Kidney capillary endothelial cell (primary cell): ENCODE measurements around the gene TPSG1.
"Not testable (repeated sequence)": the region's sequence is repeated elsewhere in the genome, so short reads cannot be mapped to it uniquely, and the experiment has no call there.

ENCODE experiments used
- DNase-seq: peaks from one replicate; pipeline ENCODE4 v3.0.0-alpha.2; 2018; ENCODE audit warnings: low spot score

TPSG1 gene

DNA sequence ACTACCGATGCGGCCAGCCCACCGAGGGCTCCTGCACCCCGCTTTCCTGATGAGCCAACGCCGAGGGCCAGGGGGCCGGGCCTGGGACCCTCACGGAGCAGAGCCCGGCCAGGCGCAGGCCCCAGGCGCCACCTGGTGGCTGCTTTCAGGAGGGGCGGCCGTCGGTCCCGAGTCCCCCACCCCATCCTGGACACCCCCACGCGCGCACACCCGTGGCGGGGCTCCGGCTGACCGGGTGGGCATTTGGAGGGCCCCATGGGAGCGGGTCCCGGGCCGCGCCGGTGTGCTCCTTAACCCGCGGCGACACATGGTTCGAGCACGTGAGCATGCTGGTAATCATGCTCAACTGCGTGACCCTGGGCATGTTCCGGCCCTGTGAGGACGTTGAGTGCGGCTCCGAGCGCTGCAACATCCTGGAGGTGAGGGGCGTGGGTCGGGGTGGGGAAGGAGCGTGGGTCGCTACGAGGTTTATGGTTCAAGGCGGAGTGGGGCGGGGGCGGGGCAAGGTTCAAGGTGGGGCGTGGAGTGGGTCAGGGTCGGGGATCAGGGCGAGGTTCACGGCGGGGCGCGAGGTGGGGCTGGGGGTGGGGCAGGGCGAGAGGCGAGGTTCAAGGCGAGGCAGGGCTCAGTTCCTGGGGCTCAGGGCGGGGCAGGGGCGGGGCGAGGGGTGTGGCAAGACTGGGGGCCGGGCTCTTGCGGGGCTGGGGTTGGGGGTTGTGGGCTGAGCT, 30.2 kb downstream of the TPSG1 start:
- no peak for DNase-seq

GRCh38 chr16:1193825-1194581, 31.1 kb downstream of the TPSG1 start:
- no peak for DNase-seq

DNA sequence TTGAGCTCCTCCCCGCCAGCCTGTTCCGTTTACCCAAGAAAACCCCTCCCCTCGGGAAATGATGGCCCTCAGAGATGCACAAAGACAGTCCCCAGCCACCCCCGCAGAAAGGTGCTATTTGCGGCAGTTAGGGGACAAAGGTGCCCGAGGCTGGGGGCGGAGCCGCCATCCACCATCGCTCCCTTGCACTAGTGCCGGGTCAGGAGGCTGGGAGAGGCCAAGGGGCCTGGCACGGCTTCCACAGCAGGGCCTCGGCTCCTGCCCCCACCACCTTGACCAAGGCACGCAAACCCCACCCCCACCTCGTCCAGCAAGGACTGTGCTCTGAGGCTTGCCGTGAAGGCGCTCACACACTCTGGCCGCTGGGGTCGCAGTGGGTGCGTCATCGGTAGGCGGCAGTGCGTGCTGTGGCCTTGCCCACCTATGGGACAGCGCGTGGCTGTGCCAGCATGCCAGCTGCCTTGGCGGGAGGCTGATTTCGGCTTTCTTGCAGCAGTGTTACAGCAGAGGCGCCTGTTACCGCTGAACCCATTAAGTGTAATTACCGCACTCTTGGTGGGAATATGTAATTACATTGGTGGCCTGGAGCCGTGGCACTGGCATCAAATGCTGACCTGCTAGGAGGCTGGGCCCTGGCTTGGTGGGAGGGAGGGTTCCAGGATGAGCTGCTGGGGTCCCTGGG, 31.8 kb downstream of the TPSG1 start:
- DNase-seq: no peak

DNA sequence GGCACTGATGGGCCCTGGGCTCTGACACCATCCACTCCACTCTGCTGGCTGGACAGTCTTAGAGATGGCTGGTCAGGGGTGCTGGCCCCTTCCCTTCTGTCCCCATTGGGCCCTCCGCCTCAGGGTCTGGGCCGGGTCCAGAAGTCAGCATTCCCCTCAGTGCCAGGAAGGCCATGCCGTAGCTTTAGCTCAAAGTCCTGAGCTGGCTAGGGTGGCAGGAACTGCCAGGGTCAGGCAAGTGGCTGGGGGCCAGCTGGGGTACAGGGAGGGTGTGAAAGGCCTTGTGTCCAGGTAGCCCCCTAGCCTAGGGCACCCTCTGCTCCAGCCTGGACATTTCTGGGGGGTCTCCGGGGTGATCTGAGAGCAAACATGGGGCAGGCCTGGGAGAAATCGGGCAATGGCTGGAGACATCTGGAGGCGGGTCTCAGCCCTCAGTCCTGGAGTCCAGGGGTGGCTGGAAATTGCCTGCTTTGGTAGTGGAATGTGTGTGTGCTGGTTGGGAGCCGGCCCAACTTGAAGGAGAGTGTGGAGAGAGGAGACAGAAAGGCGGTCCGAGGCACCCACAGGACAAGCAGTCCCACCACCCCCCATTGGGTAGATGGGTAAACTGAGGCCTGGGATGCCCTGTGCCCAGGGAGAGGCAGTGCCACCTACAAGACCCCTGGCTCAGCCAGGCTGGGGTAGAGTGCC, 32.5 kb downstream of the TPSG1 start:
- no peak for DNase-seq

DNA sequence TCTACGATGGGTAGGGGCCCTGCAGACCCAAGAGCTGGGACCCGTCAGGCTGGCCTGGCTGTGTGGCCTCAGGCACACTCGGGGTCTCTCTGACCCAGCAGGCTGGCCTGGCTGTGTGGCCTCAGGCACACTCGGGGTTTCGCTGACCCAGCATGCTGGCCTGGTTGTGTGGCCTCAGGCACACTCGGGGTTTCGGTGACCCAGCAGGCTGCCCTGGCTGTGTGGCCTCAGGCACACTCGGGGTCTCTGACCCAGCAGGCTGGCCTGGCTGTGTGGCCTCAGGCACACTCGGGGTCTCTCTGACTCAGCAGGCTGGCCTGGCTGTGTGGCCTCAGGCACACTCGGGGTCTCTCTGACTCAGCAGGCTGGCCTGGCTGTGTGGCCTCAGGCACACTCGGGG, 34.3 kb downstream of the TPSG1 start:
- not testable (repeated sequence) for DNase-seq

DNA sequence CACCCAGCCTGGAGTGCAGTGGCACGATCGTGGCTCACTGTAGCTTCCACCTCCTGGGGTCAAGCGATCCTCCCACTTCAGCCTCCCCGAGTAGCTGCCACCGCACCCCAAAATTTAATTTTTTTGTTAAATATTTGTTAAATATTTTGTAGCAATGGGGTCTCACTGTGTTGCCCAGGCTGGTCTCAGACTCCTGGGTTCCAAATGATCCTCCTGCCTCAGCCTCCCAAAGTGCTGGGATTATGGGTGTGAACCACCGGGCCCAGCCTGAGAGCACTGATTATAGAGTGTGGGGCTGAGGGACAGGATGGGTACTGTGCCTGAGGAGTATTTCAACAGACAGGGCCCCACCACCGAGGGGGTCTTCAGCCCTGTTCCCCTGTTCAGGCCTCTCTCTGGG, 35.6 kb downstream of the TPSG1 start:
- no peak for DNase-seq

- DNase-seq: peak; percentile 34
Measured at GRCh38 chr16:1188432-1189189, 36.5 kb downstream of the TPSG1 start.

- DNase-seq: not testable (repeated sequence)
Measured at GRCh38 chr16:1185460-1186207, 39.4 kb downstream of the TPSG1 start.

GRCh38 chr16:1184980-1185379, 40.1 kb downstream of the TPSG1 start:
- no peak for DNase-seq

DNA sequence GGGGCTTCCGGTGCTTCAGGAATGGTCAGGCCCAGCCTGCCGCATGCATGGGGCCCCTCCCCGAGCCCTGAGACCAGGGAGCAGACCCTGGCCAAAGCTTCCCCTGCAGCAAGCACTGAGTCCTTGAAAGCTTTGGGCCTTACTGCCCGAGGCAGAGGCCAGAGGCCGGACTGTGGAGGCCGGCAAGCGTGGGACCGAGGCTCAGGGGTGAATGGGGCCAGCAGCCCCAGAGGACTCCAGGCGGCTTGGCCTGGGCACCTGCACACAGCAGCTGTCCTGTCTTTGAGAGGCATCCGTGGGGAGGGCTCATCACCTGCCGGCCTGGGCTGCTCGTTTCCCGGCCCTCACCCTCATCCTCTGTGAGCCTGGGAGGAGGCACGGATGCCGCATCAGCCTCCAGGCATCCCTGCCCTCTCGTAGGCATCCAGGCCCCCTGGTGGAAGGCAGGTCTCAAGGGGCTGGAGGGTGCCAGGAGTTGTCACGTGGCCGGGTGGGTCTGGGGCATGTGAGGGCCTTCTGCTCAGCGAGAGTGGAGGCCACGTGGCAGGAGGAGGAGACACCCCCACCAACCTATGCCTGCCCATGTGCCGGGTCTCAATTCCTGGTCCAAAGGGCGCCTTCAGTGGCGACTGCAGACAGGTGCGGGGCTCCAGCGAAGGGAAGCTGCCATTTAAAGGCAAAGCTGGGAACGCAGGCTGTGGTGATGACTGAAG, 40.8 kb downstream of the TPSG1 start:
- no peak for DNase-seq

DNA sequence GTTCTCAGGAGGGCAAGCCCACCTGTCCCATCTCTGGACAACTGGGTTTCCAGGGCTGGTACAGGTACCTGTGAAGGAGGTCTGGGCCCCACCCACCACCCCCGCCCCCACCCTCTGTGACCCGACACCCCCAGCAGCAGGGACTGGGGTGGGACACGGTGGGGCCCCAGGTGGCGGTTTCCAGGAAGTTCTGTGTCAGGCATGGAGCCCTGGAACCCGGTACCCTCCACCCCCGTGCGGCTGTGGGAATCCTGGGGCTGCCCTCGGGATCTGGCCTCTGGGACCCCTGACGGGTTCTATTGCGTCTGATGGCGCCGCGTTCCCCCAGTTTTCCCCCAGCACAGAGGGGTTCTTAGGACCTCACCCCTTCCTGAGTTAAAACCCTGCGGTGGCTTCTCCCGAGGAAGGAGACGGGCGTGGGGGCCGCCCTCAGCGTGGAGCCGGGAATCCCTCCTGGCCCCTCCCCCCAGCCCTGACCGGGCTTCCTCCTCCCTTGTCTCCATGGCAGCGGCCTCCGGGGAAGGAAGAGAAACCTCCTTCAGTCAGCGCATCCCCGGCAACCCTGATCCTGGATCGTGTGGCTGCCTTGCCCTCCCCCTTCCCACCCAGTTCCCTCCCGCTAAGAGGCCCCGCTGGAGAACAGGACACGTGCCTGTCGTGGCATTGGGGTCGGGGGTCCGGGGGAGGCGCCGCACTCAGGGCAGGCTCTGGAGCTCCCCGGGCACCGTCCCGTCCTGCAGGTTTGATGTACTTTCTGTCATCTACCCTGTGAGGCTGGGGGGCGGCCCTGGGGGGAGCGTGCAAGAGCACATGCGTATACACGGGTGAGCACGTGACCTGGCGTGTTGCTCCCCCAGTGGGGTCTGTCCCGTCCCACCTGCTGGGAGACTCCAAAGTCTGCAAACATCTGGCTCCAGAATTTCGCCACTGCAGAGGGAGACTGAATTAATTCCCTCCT, 41.8 kb downstream of the TPSG1 start:
- no peak for DNase-seq

DNA sequence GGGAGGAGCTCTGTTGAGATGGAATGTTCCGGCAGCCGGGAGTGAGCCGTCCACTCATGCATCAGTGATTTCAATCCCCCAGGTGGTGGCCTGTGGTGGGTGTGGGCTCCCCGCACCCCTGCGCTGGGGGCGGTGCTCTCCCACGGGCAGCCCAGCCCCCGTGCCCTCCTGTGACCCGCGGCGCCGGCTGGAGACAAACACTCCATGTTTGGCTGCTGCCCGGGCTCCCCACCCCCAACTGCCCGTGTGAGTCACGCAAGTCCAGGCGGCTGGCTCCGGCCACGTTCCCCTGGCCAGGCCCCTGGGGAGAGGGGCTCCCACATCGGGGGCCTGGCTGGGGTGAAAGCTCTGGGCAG, 42.8 kb downstream of the TPSG1 start:
- DNase-seq: peak; percentile 39

- no peak for DNase-seq
Measured at GRCh38 chr16:1181404-1182315, 43.4 kb downstream of the TPSG1 start.

DNA sequence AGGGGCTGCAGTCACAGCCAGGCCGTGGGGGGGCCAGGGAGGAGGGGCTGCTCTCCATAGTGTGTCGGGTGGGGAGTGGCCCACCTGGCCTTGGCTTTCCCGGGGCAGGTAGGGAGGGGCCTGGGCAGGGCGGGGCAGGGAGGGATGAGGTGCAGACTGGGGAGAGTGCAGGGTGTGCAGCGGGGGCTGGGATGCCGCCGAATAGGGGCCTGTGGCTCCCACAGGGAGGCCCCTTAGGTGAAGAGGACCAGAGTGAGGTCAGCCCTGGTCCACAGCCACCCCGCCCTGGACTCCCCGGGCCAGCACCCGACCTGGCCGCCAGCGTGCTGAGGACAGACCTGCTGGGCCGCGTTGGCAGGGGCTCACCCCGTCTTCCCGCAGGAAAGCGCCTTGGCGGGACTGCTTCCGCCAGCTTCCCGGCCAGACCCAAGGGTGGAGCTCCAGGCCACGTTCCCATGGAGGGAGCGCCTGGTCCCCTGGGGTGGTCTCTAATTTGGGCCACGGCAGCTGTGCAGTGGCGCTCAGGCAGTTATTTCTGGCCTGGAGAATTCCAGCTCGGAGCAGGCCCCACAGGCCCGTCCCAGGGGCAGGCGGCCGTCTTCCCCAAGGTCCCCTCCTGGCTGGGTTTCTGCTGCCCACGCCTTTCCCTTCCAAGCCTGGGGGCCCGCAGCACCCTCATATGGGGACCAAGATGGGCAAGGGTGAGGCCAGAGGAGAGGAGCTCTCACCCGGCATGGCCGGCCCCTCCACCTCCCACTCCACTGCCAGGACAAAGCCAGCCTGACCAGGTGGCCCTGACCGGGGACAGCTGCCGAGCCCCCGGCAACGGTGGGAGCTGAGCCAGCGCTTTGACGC, 44.3 kb downstream of the TPSG1 start:
- no peak for DNase-seq

DNA sequence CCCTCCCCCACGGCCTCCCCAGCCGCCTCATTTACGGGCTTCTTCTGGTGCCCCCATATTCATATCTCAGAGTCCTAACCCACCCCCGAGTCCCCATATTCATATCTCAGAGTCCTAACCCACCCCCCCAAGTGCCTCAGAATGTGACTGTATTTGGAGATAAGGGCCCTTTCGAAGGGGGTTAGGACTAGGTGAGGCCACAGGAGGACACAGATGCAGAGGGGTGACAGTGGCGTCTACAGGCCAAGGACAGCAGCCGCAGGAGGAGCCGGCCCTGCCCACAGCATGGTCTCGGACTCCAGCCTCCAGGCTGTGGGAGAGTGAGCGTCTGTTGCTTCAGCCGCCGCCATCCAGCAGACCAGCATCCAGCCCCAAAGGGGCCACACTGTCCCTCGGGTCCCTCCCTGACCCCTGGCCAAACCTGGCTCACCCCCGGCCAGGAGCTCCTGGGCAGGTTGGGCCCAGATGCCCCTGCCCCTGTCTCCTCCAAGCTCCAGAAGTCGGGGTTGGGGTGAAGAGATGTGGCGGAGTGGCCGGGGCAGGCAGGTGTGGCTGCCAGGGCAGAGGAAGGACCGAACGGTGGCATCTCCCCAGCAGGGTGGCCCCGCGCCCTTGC, 46.7 kb downstream of the TPSG1 start:
- DNase-seq: no peak

- no peak for DNase-seq
Measured at GRCh38 chr16:1177750-1178149, 47.3 kb downstream of the TPSG1 start.

DNA sequence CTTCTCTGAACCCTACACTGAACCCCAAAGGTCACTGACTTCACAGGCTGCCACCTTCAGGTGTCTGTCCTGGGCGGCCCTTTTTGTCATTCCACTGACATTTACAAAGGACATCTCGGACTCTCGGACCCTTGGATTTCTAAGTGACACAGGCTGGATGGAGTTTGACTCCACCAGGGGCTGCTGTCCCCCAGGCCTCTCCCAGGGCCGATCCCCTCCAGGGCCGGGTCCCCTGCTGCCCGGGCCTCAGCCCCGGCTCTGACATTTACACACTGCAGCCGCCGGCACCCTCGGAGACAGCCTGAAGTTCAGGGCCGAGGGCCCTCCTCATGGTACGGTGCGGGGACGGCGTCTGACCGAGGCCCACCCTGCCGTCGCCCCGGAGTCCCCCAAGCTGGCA, 48.0 kb downstream of the TPSG1 start:
- DNase-seq: no peak
